Adrenal gland (tissue), 5 donors: ENCODE data around the gene UBAC1.

Experiments used
- POLR2A ChIP-seq, 2 donors: fragments of 450-650 bp; IDR thresholded peaks; one replicate each; pipeline ENCODE4 v1.6.1; 2017; ENCODE audit warnings: antibody characterized with exemption in 2 of 2, mild to moderate bottlenecking in 2 of 2, moderate library complexity in 1 of 2
- TF ChIP-seq, protein P1 (sequence below), 6 experiments: fragments of 450-650 bp in 4 of 6; fragments of 200-600 bp in 2 of 6; sonication (generic) in 1 of 6; IDR thresholded peaks; 1 replicate in 5 of 6; 2 replicates in 1 of 6; pipeline versions ENCODE4 v1.5.1 to v1.8.0; 2016 to 2021; ENCODE audit warnings: antibody characterized with exemption in 6 of 6, mild to moderate bottlenecking in 2 of 6, moderate library complexity in 1 of 6
- donor health status: DM: no; HTN: no; CAD: no.

DNA sequence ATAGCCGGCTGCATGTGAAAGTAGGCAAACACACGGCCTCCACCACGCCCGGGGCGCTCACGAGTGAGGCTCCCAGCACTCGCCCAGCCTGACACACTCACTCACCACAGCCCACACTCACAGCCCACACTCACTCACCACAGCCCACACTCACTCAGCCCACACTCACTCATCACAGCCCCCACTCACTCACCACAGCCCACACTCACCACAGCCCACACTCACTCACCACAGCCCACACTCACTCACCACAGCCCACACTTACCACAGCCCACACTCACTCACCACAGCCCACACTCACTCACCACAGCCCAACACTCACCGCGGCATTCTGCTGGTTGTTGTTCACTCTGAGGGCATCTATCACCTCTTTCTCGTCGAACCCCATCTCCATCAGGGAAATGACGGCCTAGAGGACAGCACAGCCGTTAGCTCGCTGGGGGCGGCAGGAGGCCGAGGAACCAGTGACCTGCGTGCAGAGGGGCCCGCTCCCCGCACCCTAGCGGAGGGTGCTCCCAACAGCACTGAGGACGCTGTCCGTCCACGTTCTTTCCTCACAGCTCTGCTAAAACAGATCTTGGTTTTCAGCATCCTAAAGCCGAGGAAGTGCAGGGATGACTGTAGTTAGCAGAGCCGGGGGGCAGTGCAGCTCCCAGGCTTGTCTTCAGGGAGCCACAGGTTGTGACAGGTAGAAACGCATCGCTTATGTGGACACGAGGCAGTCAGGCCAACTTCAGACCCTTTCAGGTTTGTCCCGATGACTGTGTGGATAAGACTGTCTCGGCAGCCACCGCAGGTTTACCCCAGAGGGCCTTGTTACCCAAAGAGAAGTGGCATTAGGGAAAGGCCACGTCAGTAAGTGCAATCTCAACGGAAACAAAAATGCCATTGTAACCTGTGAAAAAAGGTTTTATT, 21.6 kb downstream of the UBAC1 start:
- TF ChIP-seq, protein P1, sequence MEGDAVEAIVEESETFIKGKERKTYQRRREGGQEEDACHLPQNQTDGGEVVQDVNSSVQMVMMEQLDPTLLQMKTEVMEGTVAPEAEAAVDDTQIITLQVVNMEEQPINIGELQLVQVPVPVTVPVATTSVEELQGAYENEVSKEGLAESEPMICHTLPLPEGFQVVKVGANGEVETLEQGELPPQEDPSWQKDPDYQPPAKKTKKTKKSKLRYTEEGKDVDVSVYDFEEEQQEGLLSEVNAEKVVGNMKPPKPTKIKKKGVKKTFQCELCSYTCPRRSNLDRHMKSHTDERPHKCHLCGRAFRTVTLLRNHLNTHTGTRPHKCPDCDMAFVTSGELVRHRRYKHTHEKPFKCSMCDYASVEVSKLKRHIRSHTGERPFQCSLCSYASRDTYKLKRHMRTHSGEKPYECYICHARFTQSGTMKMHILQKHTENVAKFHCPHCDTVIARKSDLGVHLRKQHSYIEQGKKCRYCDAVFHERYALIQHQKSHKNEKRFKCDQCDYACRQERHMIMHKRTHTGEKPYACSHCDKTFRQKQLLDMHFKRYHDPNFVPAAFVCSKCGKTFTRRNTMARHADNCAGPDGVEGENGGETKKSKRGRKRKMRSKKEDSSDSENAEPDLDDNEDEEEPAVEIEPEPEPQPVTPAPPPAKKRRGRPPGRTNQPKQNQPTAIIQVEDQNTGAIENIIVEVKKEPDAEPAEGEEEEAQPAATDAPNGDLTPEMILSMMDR (IDR thresholded peaks at IDR 0.05), result no peak
- TF ChIP-seq POLR2A (IDR thresholded peaks at IDR 0.05), result no peak
